Pancreas (tissue), 10 donors: ENCODE data around the gene ABHD10. TPM values are rescaled to one million over a fixed set of nuclear protein-coding genes. Genes with fewer than 3 reads are reported as not detected.

ENCODE experiments used
- ATAC-seq, 4 donors: fragments of 200-7000 bp; cut with Tn5 transposase; one replicate each; pipeline versions ENCODE4 v1.8.0 to v1.9.1; 2020; ENCODE audit warnings: mild to moderate bottlenecking in 4 of 4, moderate library complexity in 4 of 4
- DNase-seq, 6 donors: peaks; one replicate each; pipeline ENCODE4 v3.0.0-alpha.2; 2020
- FAIRE-seq: peaks from 2 replicates; lab custom pipeline; 2012; peaks lifted over from hg19 to GRCh38; lab: Jason Lieb, UNC
- H3K27ac ChIP-seq, 4 donors: fragments of 200-600 bp; sonication (generic); 1 replicate in 3 of 4; 2 replicates in 1 of 4; pipeline versions ENCODE4 v1.5.0 to v1.8.0; 2020
- H3K27me3 ChIP-seq, 4 donors: fragments of 200-600 bp; one replicate each; pipeline ENCODE4 v1.8.0; 2021
- H3K36me3 ChIP-seq, 3 donors: fragments of 200-600 bp; sonication (generic) in 1 of 3; one replicate each; pipeline versions ENCODE4 v1.5.0 to v1.8.0; 2020 to 2021
- H3K4me1 ChIP-seq, 3 donors: fragments of 200-600 bp; one replicate each; pipeline ENCODE4 v1.8.0; 2021
- H3K4me3 ChIP-seq, 4 donors: fragments of 200-600 bp; sonication (generic) in 2 of 4; one replicate each; pipeline versions ENCODE4 v1.5.0 to v1.8.0; 2020 to 2021
- H3K9me3 ChIP-seq, 4 donors: fragments of 200-600 bp; one replicate each; pipeline ENCODE4 v1.8.0; 2021
- WGBS, 2 donors: extraction: QIAGEN DNeasy Blood & Tissue Kit; methylation state at CpG; one replicate each; pipeline ENCODE4 v1.1.7; 2013; 5-methylcytosine and 5-hydroxymethylcytosine counted together
- intact Hi-C, 3 donors: fragments of 100-400 bp; cut with DNase I; formaldehyde crosslinking; loops; one replicate each; pipeline versions ENCODE4 v1.11.1 to v1.14.2; 2022
- polyA plus RNA-seq, 2 donors: library from polyadenylated mRNA; stranded (reverse); fragments of 200-250 nt; gene quantifications; one replicate each; pipeline ENCODE4 v1.2.3, GENCODE V29; 2013
- total RNA-seq, 6 donors: library from RNA; stranded (reverse); fragmentation: NEBNext Ultra II Directional in 4 of 6; extraction: Animal tissue kit (Norgen Biotek cat#: 25700) in 4 of 6; gene quantifications; one replicate each; pipeline versions ENCODE4 v1.2.1 to v1.2.4, GENCODE V29; 2021 to 2023
- TF ChIP-seq, protein P1 (sequence below), 4 donors: fragments of 200-600 bp; sonication (generic) in 3 of 4; IDR thresholded peaks; one replicate each; pipeline versions ENCODE4 v1.5.0 to v1.8.0; 2021; ENCODE audit warnings: antibody characterized with exemption in 4 of 4
- donor health status: healthy with polysubstance abuse.
- donor health status: DM: no; HTN: no; CAD: no; lungs with moderate emphysema.
- donor health status: DM: no; HTN: no; CAD: no.
- donor health status: control.
- donor health status: control.
- donor health status: Bipolar disorder and iron deficiency.
- donor health status: DM: yes; HTN: yes; CAD: no.
- donor health status: DM: no; HTN: no; CAD: no.
- donor health status: DM: no; HTN: no; CAD: no.
- donor health status: DM: yes; HTN: yes; CAD: no.

ABHD10 gene
- total and polyA plus RNA-seq, 8 donors: 10.3 to 19.5 (median 13.6) TPM

GRCh38 chr3:112000367-112000771 lies 21.5 kb downstream of the ABHD10 start:
- Histone ChIP-seq H3K36me3 (no peaks in the 10 kb centered on the region), H3K27me3 (no peaks in the 10 kb centered on the region), H3K4me1 (no peaks in the 10 kb centered on the region), H3K4me3 (no peak overlapping the region), H3K9me3 (no peaks in the 10 kb centered on the region), H3K27ac (no peak overlapping the region)
- FAIRE-seq (no peak), DNase-seq (no peak), ATAC-seq (no peak)
- 86 to 88% methylated on average over 5 of the region's 5 CpGs for WGBS, 2 donors
- intact Hi-C loops: no loop called here
- TF ChIP-seq, protein P1, sequence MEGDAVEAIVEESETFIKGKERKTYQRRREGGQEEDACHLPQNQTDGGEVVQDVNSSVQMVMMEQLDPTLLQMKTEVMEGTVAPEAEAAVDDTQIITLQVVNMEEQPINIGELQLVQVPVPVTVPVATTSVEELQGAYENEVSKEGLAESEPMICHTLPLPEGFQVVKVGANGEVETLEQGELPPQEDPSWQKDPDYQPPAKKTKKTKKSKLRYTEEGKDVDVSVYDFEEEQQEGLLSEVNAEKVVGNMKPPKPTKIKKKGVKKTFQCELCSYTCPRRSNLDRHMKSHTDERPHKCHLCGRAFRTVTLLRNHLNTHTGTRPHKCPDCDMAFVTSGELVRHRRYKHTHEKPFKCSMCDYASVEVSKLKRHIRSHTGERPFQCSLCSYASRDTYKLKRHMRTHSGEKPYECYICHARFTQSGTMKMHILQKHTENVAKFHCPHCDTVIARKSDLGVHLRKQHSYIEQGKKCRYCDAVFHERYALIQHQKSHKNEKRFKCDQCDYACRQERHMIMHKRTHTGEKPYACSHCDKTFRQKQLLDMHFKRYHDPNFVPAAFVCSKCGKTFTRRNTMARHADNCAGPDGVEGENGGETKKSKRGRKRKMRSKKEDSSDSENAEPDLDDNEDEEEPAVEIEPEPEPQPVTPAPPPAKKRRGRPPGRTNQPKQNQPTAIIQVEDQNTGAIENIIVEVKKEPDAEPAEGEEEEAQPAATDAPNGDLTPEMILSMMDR (IDR thresholded peaks at IDR 0.05): no peak

DNA sequence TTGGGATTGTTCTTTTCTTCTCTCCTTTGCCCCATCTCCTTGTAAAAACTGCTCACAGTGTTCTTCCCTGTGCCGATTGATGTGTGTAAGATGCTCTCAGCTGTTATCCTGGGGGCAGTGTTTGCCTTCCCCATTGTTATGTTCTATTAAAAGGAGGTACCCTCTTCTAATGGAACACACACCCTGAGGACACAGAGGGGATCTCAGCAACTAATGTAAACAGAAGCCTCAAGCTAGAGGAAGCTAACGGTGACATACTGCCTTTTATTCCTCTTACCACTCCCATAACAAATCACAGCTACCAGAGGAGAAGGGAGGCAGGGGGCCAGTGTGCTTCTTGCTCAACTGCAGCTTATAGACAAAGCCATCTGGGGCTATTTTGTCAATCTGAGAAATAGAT lies 22.1 kb downstream of the ABHD10 start:
- WGBS, 2 donors: 86 to 89% methylated on average over 2 of the region's 2 CpGs

DNA sequence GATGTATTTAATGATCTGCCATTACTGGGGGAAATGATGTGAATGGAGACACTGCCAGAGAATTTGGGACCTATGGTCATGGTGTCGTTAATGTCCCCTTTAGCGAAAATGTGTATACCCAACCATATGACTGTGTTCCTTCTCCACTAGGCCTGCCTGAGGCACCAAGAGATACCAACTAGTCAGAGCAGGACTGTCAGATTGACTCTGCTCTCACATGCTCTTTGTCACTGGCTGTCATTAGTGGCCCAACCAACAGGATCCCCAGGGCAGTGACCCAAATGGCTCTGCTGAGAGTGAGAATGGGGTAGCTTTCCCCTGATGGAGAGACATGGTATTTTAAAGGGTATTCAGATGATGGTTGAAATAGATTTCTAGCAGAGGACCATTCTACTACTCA lies 22.7 kb downstream of the ABHD10 start:
- ATAC-seq (no peak), DNase-seq (no peak), FAIRE-seq (no peak)
- Histone ChIP-seq H3K4me1 (no peaks in the 10 kb centered on the region), H3K36me3 (no peaks in the 10 kb centered on the region), H3K27me3 (no peaks in the 10 kb centered on the region), H3K4me3 (no peak overlapping the region), H3K9me3 (no peaks in the 10 kb centered on the region), H3K27ac (no peak overlapping the region)
- intact Hi-C loops: no loop called here
- WGBS, 2 donors: 94 to 97% methylated on average over 2 of the region's 2 CpGs
- TF ChIP-seq, protein P1 (IDR thresholded peaks at IDR 0.05): no peak

More for the DNA sequence above, 22.1 kb downstream of the ABHD10 start:
- Histone ChIP-seq H3K4me1 (no peaks in the 10 kb centered on the region), H3K36me3 (no peaks in the 10 kb centered on the region), H3K27me3 (no peaks in the 10 kb centered on the region), H3K27ac (no peak overlapping the region), H3K4me3 (no peak overlapping the region), H3K9me3 (no peaks in the 10 kb centered on the region)
- DNase-seq (no peak), ATAC-seq (peak in 1 of 4 donors; percentile 5), FAIRE-seq (no peak)
- TF ChIP-seq, protein P1 (IDR thresholded peaks at IDR 0.05): no peak
- intact Hi-C loops: no loop called here

- no peak for FAIRE-seq
- H3K27ac ChIP-seq: no peak overlapping the region
- no peaks in the 10 kb centered on the region for H3K36me3 ChIP-seq
- TF ChIP-seq, protein P1 (IDR thresholded peaks at IDR 0.05): no peak
- no peak for DNase-seq
- intact Hi-C loops: no loop called here
- no peak overlapping the region for H3K4me3 ChIP-seq
- 66 to 69% methylated on average over 8 of the region's 8 CpGs for WGBS, 2 donors
- no peaks in the 10 kb centered on the region for H3K9me3 ChIP-seq
- no peaks in the 10 kb centered on the region for H3K4me1 ChIP-seq
- H3K27me3 ChIP-seq: no peaks in the 10 kb centered on the region
- ATAC-seq: no peak
Measured at GRCh38 chr3:112002096-112002971, 23.5 kb downstream of the ABHD10 start.
